GM12878 (cell line): ENCODE results near the gene RASSF4. TPM values are rescaled to one million over a fixed set of nuclear protein-coding genes. Genes with fewer than 3 reads are reported as not detected.

Source experiments
- ATAC-seq: fragments of 200-7000 bp; cut with Tn5 transposase; 3 replicates; pipeline ENCODE4 v1.9.1; 2020; ENCODE audit warnings: mild to moderate bottlenecking, moderate library complexity
- BruUV-seq: library from RNA; stranded (reverse); fragments of 400-500 nt; replicated peaks from 2 replicates; lab custom pipeline; 2021; lab: Mats Ljungman, UMichigan
- CTCF ChIA-PET: fragments of 300-600 bp; sonication (Branson Sonifier 250); formaldehyde crosslinking; extraction: SDS; loops from one replicate; lab custom pipeline; 2021; ENCODE audit warnings: inconsistent platforms; lab: Yijun Ruan, JAX
- POLR2A ChIA-PET: fragments of 350-600 bp; formaldehyde crosslinking; extraction: SDS; loops from one replicate; lab custom pipeline; 2021; ENCODE audit warnings: inconsistent platforms; lab: Charles Lee
- RAD21 ChIA-PET: fragments of 300-600 bp; sonication (Branson Sonifier 250); formaldehyde crosslinking; loops from one replicate; lab custom pipeline; 2023; ENCODE audit warnings: antibody characterized with exemption; ENCODE audit not compliant: unreplicated experiment; lab: Charles Lee
- SMC1A ChIA-PET: fragments of 300-600 bp; sonication (Branson Sonifier 250); formaldehyde crosslinking; loops from one replicate; lab custom pipeline; 2023; ENCODE audit not compliant: unreplicated experiment, uncharacterized antibody; lab: Charles Lee
- DNase-seq: peaks from one replicate; pipeline ENCODE4 v3.0.0-alpha.2; 2011; ENCODE audit warnings: low read depth, low spot score
- FAIRE-seq: peaks from 3 replicates; lab custom pipeline; 2011; peaks lifted over from hg19 to GRCh38; lab: Jason Lieb, UNC
- H2AFZ ChIP-seq: 2 replicates; pipeline ENCODE4 v1.6.0; 2011; ENCODE audit warnings: low read depth, low read length, control low read depth; ENCODE audit not compliant: control insufficient read depth
- H3K27ac ChIP-seq: 2 replicates; pipeline ENCODE4 v1.5.1; 2011; ENCODE audit warnings: control low read depth; ENCODE audit not compliant: control insufficient read depth, insufficient read depth
- H3K27me3 ChIP-seq, 2 experiments: replicated peaks in 1 of 2; 2 replicates each; pipeline versions ENCODE4 v1.6.0 to v1.6.1; 2011; ENCODE audit warnings: low read length in 1 of 2; ENCODE audit not compliant: control insufficient read depth in 2 of 2, insufficient read depth in 2 of 2
- H3K36me3 ChIP-seq, 2 experiments: 2 replicates each; pipeline ENCODE4 v1.5.1; 2011; ENCODE audit warnings: low read length in 1 of 2; ENCODE audit not compliant: control insufficient read depth in 2 of 2, insufficient read depth in 2 of 2
- H3K4me1 ChIP-seq: 2 replicates; pipeline ENCODE4 v1.6.1; 2011; ENCODE audit warnings: mild to moderate bottlenecking, low read length, moderate library complexity, mixed read lengths; ENCODE audit not compliant: control insufficient read depth, insufficient read depth
- H3K4me2 ChIP-seq: 2 replicates; pipeline ENCODE4 v1.6.0; 2011; ENCODE audit warnings: control low read depth; ENCODE audit not compliant: control insufficient read depth, insufficient read depth
- H3K4me3 ChIP-seq: fragments of 200-600 bp; sonication (generic); 2 replicates; pipeline ENCODE4 v1.5.1; 2016
- H3K79me2 ChIP-seq: 2 replicates; pipeline ENCODE4 v1.6.0; 2011; ENCODE audit warnings: low read length; ENCODE audit not compliant: control insufficient read depth, insufficient read depth
- H3K9ac ChIP-seq: 2 replicates; pipeline ENCODE4 v1.8.0; 2011; ENCODE audit warnings: low read length, control low read depth, mixed read lengths; ENCODE audit not compliant: control insufficient read depth, insufficient read depth
- H3K9me3 ChIP-seq: replicated peaks from 3 replicates; pipeline ENCODE4 v1.5.1; 2011; ENCODE audit warnings: mild to moderate bottlenecking, low read length; ENCODE audit not compliant: control insufficient read depth, insufficient read depth
- H4K20me1 ChIP-seq: 2 replicates; pipeline ENCODE4 v1.6.0; 2011; ENCODE audit not compliant: control insufficient read depth, insufficient read depth
- BRCA1 ChIP-seq: IDR thresholded peaks from 2 replicates; pipeline ENCODE4 v1.6.1; 2011; ENCODE audit warnings: low read depth, low read length, improper control_type of control experiment
- RUNX3 ChIP-seq: IDR thresholded peaks from 2 replicates; pipeline ENCODE4 v1.6.1; 2012; ENCODE audit warnings: low read length, inconsistent platforms
- WGBS: methylation state at CpG from one replicate; pipeline ENCODE4 v1.1.6; 2016; ENCODE audit warnings: low lambda C conversion rate; ENCODE audit not compliant: insufficient replicate concordance, insufficient coverage; ENCODE audit errors: missing lambda C conversion rate; 5-methylcytosine and 5-hydroxymethylcytosine counted together
- in situ Hi-C: fragments of 300-500 bp; cut with MboI; formaldehyde crosslinking; loops from 9 replicates; pipeline ENCODE4 v1.14.3; 2018; ENCODE audit warnings: mixed read lengths
- intact Hi-C: fragments of 100-400 bp; cut with micrococcal nuclease; formaldehyde crosslinking; loops from one replicate; pipeline ENCODE4 v1.14.2; 2022; ENCODE audit not compliant: unreplicated experiment
- polyA plus RNA-seq, 11 experiments: library from polyadenylated mRNA; depleted of rRNA in 4 of 11; unstranded in 6 of 11; stranded (reverse) in 5 of 11; fragments of >200 nt; fragmentation: Nextera tagmentation in 4 of 11; fragmentation: Illumina TruSeq in 1 of 11; extraction: Ambion mirVana in 4 of 11; extraction: Trizol in 1 of 11; gene quantifications; 1 replicate in 1 of 11; 2 replicates in 10 of 11; pipeline versions ENCODE4 v1.2.1 to v1.2.3, GENCODE V29; 2011 to 2016; ENCODE audit warnings: inconsistent platforms in 2 of 11, missing spikeins in 2 of 11, low read depth in 1 of 11
- total RNA-seq, 4 experiments: library from RNA; depleted of rRNA in 3 of 4; stranded (reverse); fragments of >200 nt in 3 of 4; fragmentation: Illumina TruSeq in 1 of 4; extraction: Trizol in 1 of 4; gene quantifications; 2 replicates each; pipeline versions ENCODE4 v1.2.1 to v1.2.3, GENCODE V29; 2013 to 2021
- TF ChIP-seq, protein P1 (sequence below): fragments of 150-350 bp; IDR thresholded peaks from 2 replicates; pipeline ENCODE4 v1.6.1; 2014; ENCODE audit warnings: mild to moderate bottlenecking, low read depth, low read length

The RASSF4 gene
- total and polyA plus RNA-seq, 10 of the 15 experiments (the other 5 are each of a cell fraction or from before 2014, with no cell fraction given), result 3.7 to 71.1 (median 16.8) TPM

DNA sequence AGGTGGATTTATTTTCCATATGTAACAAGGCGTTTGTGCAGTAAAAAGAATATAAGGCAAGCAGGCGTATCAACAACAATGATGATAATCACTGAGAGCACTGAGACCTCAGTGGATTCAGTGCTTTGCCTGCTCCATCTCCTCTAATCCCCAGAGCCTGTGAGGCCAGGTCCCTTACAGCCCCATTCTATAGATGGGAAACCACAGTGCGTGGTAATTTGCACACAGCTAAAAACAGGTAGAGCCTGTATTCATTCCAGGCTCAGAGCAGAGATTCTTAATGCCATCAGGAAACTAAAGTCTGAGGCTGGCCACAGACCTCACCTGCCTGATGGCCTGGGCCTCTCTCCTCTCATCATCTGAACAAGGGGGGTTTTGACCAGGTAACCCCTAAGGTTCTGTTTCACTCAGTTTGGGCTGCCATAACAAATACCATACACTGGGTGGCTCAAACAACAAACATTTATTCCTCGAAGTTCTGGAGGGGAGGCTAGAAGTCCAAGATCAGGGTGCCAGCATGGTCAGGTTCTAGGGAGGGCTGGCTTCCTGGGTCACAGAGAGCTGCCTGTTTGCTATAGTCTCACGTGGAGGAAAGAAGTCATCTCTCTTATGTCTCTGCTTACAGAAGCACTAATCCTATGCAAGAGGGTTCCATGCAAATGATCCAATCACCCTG, 10.3 kb upstream of the RASSF4 start:
- H4K20me1 ChIP-seq, result no peaks in the 10 kb centered on the region
- WGBS, result 24% methylated on average over 5 of the region's 5 CpGs
- RAD21 ChIA-PET, result interaction anchor here (1.0 to 7.5 kb wide), 6 partner anchors 10 to 24 kb away, joined by 3 to 60 read pairs (median 35); partner anchors contain the start of gene RASSF4
- H3K4me2 ChIP-seq, result peak overlapping the region; percentile 62
- intact Hi-C loops (loop anchor here (1.0 kb wide), 1 partner anchor 9 kb away; no protein-coding TSS in a partner anchor), in situ Hi-C loops (no loop called here)
- SMC1A ChIA-PET, result interaction anchor here (0.9 to 8.4 kb wide), 8 partner anchors 10 to 43 kb away, joined by 3 to 147 read pairs (median 8); partner anchors contain the start of genes DEPP1 and RASSF4
- TF ChIP-seq BRCA1 (no peak), RUNX3 (0 out of 2 replicates have a peak, but pooled peaks have one; percentile 52)
- TF ChIP-seq, protein P1, sequence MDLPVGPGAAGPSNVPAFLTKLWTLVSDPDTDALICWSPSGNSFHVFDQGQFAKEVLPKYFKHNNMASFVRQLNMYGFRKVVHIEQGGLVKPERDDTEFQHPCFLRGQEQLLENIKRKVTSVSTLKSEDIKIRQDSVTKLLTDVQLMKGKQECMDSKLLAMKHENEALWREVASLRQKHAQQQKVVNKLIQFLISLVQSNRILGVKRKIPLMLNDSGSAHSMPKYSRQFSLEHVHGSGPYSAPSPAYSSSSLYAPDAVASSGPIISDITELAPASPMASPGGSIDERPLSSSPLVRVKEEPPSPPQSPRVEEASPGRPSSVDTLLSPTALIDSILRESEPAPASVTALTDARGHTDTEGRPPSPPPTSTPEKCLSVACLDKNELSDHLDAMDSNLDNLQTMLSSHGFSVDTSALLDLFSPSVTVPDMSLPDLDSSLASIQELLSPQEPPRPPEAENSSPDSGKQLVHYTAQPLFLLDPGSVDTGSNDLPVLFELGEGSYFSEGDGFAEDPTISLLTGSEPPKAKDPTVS, result no peak
- no peak overlapping the region for H3K9ac ChIP-seq
- no peak overlapping the region for H2AFZ ChIP-seq
- BruUV-seq, result no TSS peak
- no peak for FAIRE-seq
- H3K27me3 ChIP-seq, result no peaks in the 10 kb centered on the region
- peak overlapping the region; percentile 57 for H3K27ac ChIP-seq
- H3K4me3 ChIP-seq, result no peak overlapping the region
- no peaks in the 10 kb centered on the region for H3K79me2 ChIP-seq
- peak; percentile 8; the same call in 2 of the 3 replicates for ATAC-seq
- POLR2A ChIA-PET, result interaction anchor here (1.0 to 8.5 kb wide), 4 partner anchors 14 to 27 kb away, joined by 4 to 174 read pairs (median 12); partner anchors contain the start of gene RASSF4
- no peaks in the 10 kb centered on the region for H3K36me3 ChIP-seq
- H3K9me3 ChIP-seq, result peaks cover 7% of the 10 kb centered on the region
- DNase-seq, result no peak
- CTCF ChIA-PET, result interaction anchor here (1.1 to 6.8 kb wide), 8 partner anchors 9 to 88 kb away, joined by 3 to 80 read pairs (median 6); partner anchors contain the start of gene RASSF4
- peaks cover 51% of the 10 kb centered on the region for H3K4me1 ChIP-seq
